HepG2 (cell line): Measurements from ENCODE around the gene FN1. TPM values are rescaled to one million over a fixed set of nuclear protein-coding genes. Genes with fewer than 3 reads are reported as not detected.

Experiments used
- ATAC-seq: fragments of 200-7000 bp; cut with Tn5 transposase; 3 replicates; pipeline ENCODE4 v1.9.1; 2020; ENCODE audit warnings: mild to moderate bottlenecking, moderate library complexity
- BruUV-seq: library from RNA; stranded (reverse); fragments of 400-500 nt; replicated peaks from 2 replicates; lab custom pipeline; 2021; lab: Mats Ljungman, UMichigan
- CTCF ChIA-PET: fragments of 300-600 bp; formaldehyde crosslinking; extraction: SDS; loops from one replicate; lab custom pipeline; 2021; ENCODE audit warnings: low total read pairs, inconsistent platforms, low intra/inter-chr PET ratio; lab: Yijun Ruan, JAX
- POLR2A ChIA-PET: fragments of 350-600 bp; sonication (Branson Sonifier 250); formaldehyde crosslinking; loops from one replicate; lab custom pipeline; 2020; ENCODE audit warnings: antibody characterized with exemption, inconsistent platforms; lab: Yijun Ruan, JAX
- DNase-seq: peaks from one replicate; pipeline ENCODE4 v3.0.0-alpha.2; 2015; ENCODE audit warnings: low spot score
- FAIRE-seq: peaks from 3 replicates; lab custom pipeline; 2011; peaks lifted over from hg19 to GRCh38; lab: Jason Lieb, UNC
- H2AFZ ChIP-seq: one replicate; pipeline ENCODE4 v1.6.1; 2011; ENCODE audit warnings: low read length, inconsistent platforms
- H3K27ac ChIP-seq: fragments of 300-600 bp; 3 replicates; pipeline ENCODE4 v1.8.0; 2011; ENCODE audit warnings: mixed run types, mild to moderate bottlenecking, mixed read lengths, low read length, inconsistent platforms; ENCODE audit not compliant: insufficient read depth; ENCODE audit errors: extremely low read length
- H3K27me3 ChIP-seq, 2 experiments: fragments of 200-600 bp in 1 of 2; 2 replicates in 1 of 2; 3 replicates in 1 of 2; pipeline versions ENCODE4 v1.6.0 to v1.8.0; 2011; ENCODE audit warnings: low read length in 2 of 2, mild to moderate bottlenecking in 2 of 2, moderate library complexity in 2 of 2, inconsistent platforms in 1 of 2; ENCODE audit not compliant: insufficient read depth in 2 of 2, control insufficient read depth in 1 of 2
- H3K36me3 ChIP-seq, 2 experiments: fragments of 200-600 bp in 1 of 2; replicated peaks in 1 of 2; 2 replicates in 1 of 2; 3 replicates in 1 of 2; pipeline versions ENCODE4 v1.5.1 to v1.8.0; 2011; ENCODE audit warnings: low read length in 2 of 2, inconsistent platforms in 1 of 2; ENCODE audit not compliant: insufficient read depth in 2 of 2, control insufficient read depth in 1 of 2
- H3K4me1 ChIP-seq: 2 replicates; pipeline ENCODE4 v1.5.1; 2012; ENCODE audit warnings: low read length, inconsistent platforms; ENCODE audit not compliant: insufficient read depth
- H3K4me2 ChIP-seq: 2 replicates; pipeline ENCODE4 v1.6.0; 2011; ENCODE audit warnings: low read depth, low read length, inconsistent platforms
- H3K4me3 ChIP-seq, 3 experiments: fragments of 200-600 bp in 1 of 3; sonication (generic), shearing (Covaris generic) in 1 of 3; replicated peaks in 1 of 3; 2 replicates each; pipeline ENCODE4 v1.5.1; 2011 to 2016; ENCODE audit warnings: low read length in 3 of 3, inconsistent platforms in 2 of 3, low read depth in 2 of 3, mild to moderate bottlenecking in 2 of 3, control low read depth in 1 of 3, mixed read lengths in 1 of 3; ENCODE audit not compliant: insufficient read depth in 1 of 3
- H3K79me2 ChIP-seq: one replicate; pipeline ENCODE4 v1.6.1; 2011; ENCODE audit warnings: low read length, inconsistent platforms; ENCODE audit not compliant: insufficient read depth
- H3K9ac ChIP-seq: 2 replicates; pipeline ENCODE4 v1.6.0; 2011; ENCODE audit warnings: mild to moderate bottlenecking, low read depth, low read length, inconsistent platforms; ENCODE audit not compliant: insufficient read depth
- H3K9me3 ChIP-seq: 2 replicates; pipeline ENCODE4 v1.5.1; 2012; ENCODE audit warnings: mild to moderate bottlenecking, low read length
- H4K20me1 ChIP-seq: 2 replicates; pipeline ENCODE4 v1.6.0; 2011; ENCODE audit warnings: inconsistent platforms, mild to moderate bottlenecking, low read length, moderate library complexity; ENCODE audit not compliant: insufficient read depth
- CENPX ChIP-seq: sonication (generic); formaldehyde crosslinking; IDR thresholded peaks from 2 replicates; pipeline ENCODE4 v1.9.0; 2021; ENCODE audit warnings: mild to moderate bottlenecking, missing genetic modification reagents, moderate library complexity
- FOXK2 ChIP-seq: fragments of 450-650 bp; IDR thresholded peaks from 2 replicates; pipeline ENCODE4 v1.6.1; 2016
- FOXM1 ChIP-seq: sonication (generic); formaldehyde crosslinking; IDR thresholded peaks from 2 replicates; pipeline ENCODE4 v1.5.0; 2020; ENCODE audit warnings: missing genetic modification reagents
- MAF1 ChIP-seq: sonication (generic); formaldehyde crosslinking; IDR thresholded peaks from 2 replicates; pipeline ENCODE4 v1.5.0; 2020; ENCODE audit warnings: missing genetic modification reagents, borderline replicate concordance
- MEF2D ChIP-seq: sonication (generic); formaldehyde crosslinking; IDR thresholded peaks from 2 replicates; pipeline ENCODE4 v1.5.1; 2020; ENCODE audit warnings: mild to moderate bottlenecking, missing genetic modification reagents
- NFIB ChIP-seq: sonication (generic); formaldehyde crosslinking; IDR thresholded peaks from 2 replicates; pipeline ENCODE4 v1.9.0; 2021; ENCODE audit warnings: missing genetic modification reagents, mild to moderate bottlenecking, borderline replicate concordance
- NR1H2 ChIP-seq: sonication (generic); formaldehyde crosslinking; IDR thresholded peaks from 2 replicates; pipeline ENCODE4 v1.8.1; 2022; ENCODE audit warnings: low read depth, missing genetic modification reagents, borderline replicate concordance
- PAX8 ChIP-seq: sonication (generic); formaldehyde crosslinking; IDR thresholded peaks from 2 replicates; pipeline ENCODE4 v1.8.0; 2022; ENCODE audit warnings: mild to moderate bottlenecking, missing genetic modification reagents, borderline replicate concordance
- POLR2A ChIP-seq, 2 experiments: IDR thresholded peaks; 2 replicates each; pipeline ENCODE4 v1.6.1; 2011; ENCODE audit warnings: low read depth in 2 of 2, low read length in 2 of 2, mild to moderate bottlenecking in 1 of 2, moderate library complexity in 1 of 2; ENCODE audit not compliant: insufficient read depth in 1 of 2
- POLR2G ChIP-seq: fragments of 200-400 bp; formaldehyde crosslinking; IDR thresholded peaks from 2 replicates; pipeline ENCODE4 v1.6.1; 2018; ENCODE audit warnings: mild to moderate bottlenecking, low read depth, low read length, moderate library complexity
- RAD21 ChIP-seq: fragments of 450-650 bp; formaldehyde crosslinking; IDR thresholded peaks from 2 replicates; pipeline ENCODE4 v1.5.0; 2020; ENCODE audit warnings: mild to moderate bottlenecking
- RBFOX2 ChIP-seq: fragments of 200-400 bp; formaldehyde crosslinking; IDR thresholded peaks from 2 replicates; pipeline ENCODE4 v1.6.1; 2017; ENCODE audit warnings: low read depth, mild to moderate bottlenecking, low read length
- RBM22 ChIP-seq: fragments of 200-400 bp; formaldehyde crosslinking; optimal IDR thresholded peaks from 2 replicates; pipeline ENCODE3; 2017; ENCODE audit warnings: mild to moderate bottlenecking, low read length, moderate library complexity
- XBP1 ChIP-seq: sonication (generic); formaldehyde crosslinking; IDR thresholded peaks from 2 replicates; pipeline ENCODE4 v1.5.0; 2020; ENCODE audit warnings: missing genetic modification reagents
- ZBTB7B ChIP-seq: sonication (generic); formaldehyde crosslinking; IDR thresholded peaks from 2 replicates; pipeline ENCODE4 v1.4.0; 2020; ENCODE audit warnings: missing genetic modification reagents
- ZFP41 ChIP-seq: sonication (generic); formaldehyde crosslinking; IDR thresholded peaks from 2 replicates; pipeline ENCODE4 v1.4.0; 2020; ENCODE audit warnings: mild to moderate bottlenecking, missing genetic modification reagents, borderline replicate concordance
- ZFP82 ChIP-seq: sonication (generic); formaldehyde crosslinking; IDR thresholded peaks from 2 replicates; pipeline ENCODE4 v1.5.1; 2020; ENCODE audit warnings: mild to moderate bottlenecking, missing genetic modification reagents, borderline replicate concordance
- ZNF12 ChIP-seq: sonication (generic); formaldehyde crosslinking; IDR thresholded peaks from 2 replicates; pipeline ENCODE4 v1.5.0; 2020; ENCODE audit warnings: missing genetic modification reagents
- ZNF337 ChIP-seq: sonication (generic); formaldehyde crosslinking; IDR thresholded peaks from 2 replicates; pipeline ENCODE4 v1.5.1; 2020; ENCODE audit warnings: missing genetic modification reagents, low read depth, mild to moderate bottlenecking, borderline replicate concordance
- ZNF460 ChIP-seq: sonication (generic); formaldehyde crosslinking; IDR thresholded peaks from 2 replicates; pipeline ENCODE4 v1.5.1; 2020; ENCODE audit warnings: missing genetic modification reagents, mild to moderate bottlenecking, borderline replicate concordance
- ZNF468 ChIP-seq: sonication (generic); formaldehyde crosslinking; IDR thresholded peaks from 2 replicates; pipeline ENCODE4 v1.8.0; 2022; ENCODE audit warnings: mild to moderate bottlenecking, moderate library complexity, missing genetic modification reagents
- ZNF713 ChIP-seq: sonication (generic); formaldehyde crosslinking; IDR thresholded peaks from 2 replicates; pipeline ENCODE4 v1.4.0; 2020; ENCODE audit warnings: mild to moderate bottlenecking, missing genetic modification reagents
- ZNF773 ChIP-seq: sonication (generic); formaldehyde crosslinking; IDR thresholded peaks from 2 replicates; pipeline ENCODE4 v1.4.0; 2020; ENCODE audit warnings: missing genetic modification reagents, borderline replicate concordance
- WGBS: methylation state at CpG from one replicate; pipeline ENCODE4 v1.1.6; 2017; ENCODE audit warnings: low lambda C conversion rate; 5-methylcytosine and 5-hydroxymethylcytosine counted together
- in situ Hi-C: cut with HindIII; loops from 2 replicates; pipeline ENCODE4 v1.10.0; 2017; ENCODE audit warnings: low pct_unique_long_range_greater_than_20kb; ENCODE audit not compliant: extremely low pct_ligation_motif_present
- intact Hi-C: fragments of 100-400 bp; cut with micrococcal nuclease; formaldehyde crosslinking; loops from one replicate; pipeline ENCODE4 v1.10.0; 2022; ENCODE audit not compliant: unreplicated experiment
- polyA plus RNA-seq, 8 experiments: library from polyadenylated mRNA; depleted of rRNA in 3 of 8; stranded (reverse) in 7 of 8; unstranded in 1 of 8; fragments of >200 nt; fragmentation: Illumina TruSeq in 4 of 8; extraction: Trizol in 4 of 8; gene quantifications; 2 replicates each; pipeline versions ENCODE4 v1.2.1 to v1.2.3, GENCODE V29; 2011 to 2016; ENCODE audit warnings: low read depth in 4 of 8, missing spikeins in 1 of 8, mixed read lengths in 1 of 8; ENCODE audit not compliant: insufficient read depth in 1 of 8
- total RNA-seq, 5 experiments: library from RNA; depleted of rRNA; stranded (reverse); fragments of >200 nt; fragmentation: Illumina TruSeq; extraction: Trizol; gene quantifications; 2 replicates each; pipeline ENCODE4 v1.2.3, GENCODE V29; 2016; ENCODE audit warnings: low read depth in 1 of 5
- TF ChIP-seq, protein P1 (sequence below): sonication (generic); formaldehyde crosslinking; IDR thresholded peaks from 2 replicates; pipeline ENCODE4 v1.5.1; 2020; ENCODE audit warnings: missing genetic modification reagents, mild to moderate bottlenecking, borderline replicate concordance
- TF ChIP-seq, protein P2 (sequence below): sonication (generic); formaldehyde crosslinking; IDR thresholded peaks from 2 replicates; pipeline ENCODE4 v1.4.0; 2020; ENCODE audit warnings: missing genetic modification reagents
- TF ChIP-seq, protein P3 (sequence below): sonication (generic); formaldehyde crosslinking; IDR thresholded peaks from 2 replicates; pipeline ENCODE4 v1.5.0; 2020; ENCODE audit warnings: missing genetic modification reagents, mild to moderate bottlenecking, borderline replicate concordance

Gene FN1
- total and polyA plus RNA-seq, 2 of the 13 experiments (the other 11 are each of a cell fraction or from before 2014, with no cell fraction given), result 1,847 to 6,471 TPM

DNA sequence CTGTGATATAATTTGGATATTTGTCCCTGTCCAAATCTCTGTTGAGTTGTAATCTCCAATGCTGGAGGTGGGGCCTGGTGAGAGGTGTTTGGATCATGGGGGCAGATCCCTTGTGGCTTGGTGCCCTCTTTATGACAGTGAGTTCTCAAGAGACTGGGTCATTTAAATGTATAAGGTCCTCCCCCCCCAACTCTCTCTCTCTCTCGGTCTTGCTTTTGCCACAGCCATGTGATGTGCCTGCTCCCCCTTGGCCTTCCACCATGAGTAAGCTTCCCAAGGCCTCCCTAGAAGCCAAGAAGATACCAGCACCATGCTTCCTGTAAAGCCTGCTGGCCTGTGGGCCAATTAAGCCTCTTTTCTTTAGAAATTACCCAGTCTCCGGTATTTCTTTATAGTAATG, 58.6 kb downstream of the FN1 start:
- Histone ChIP-seq H3K36me3 (peaks cover 49 to 97% of the 10 kb centered on the region in 2 experiments), H3K79me2 (no peaks in the 10 kb centered on the region), H3K9ac (no peak overlapping the region), H3K4me1 (no peaks in the 10 kb centered on the region), H4K20me1 (peaks cover 9% of the 10 kb centered on the region), H3K4me2 (no peak overlapping the region), H3K4me3 (no peak overlapping the region), H3K27ac (no peak overlapping the region), H3K9me3 (no peaks in the 10 kb centered on the region), H2AFZ (no peak overlapping the region), H3K27me3 (no peaks in the 10 kb centered on the region)
- no peak for FAIRE-seq
- CTCF ChIA-PET, result no interaction called here
- WGBS, result 86% methylated on average over 2 of the region's 2 CpGs
- intact Hi-C loops (no loop called here), in situ Hi-C loops (no loop called here)
- no TSS peak for BruUV-seq
- ATAC-seq, result peak; percentile 2; the same call in 2 of the 3 replicates
- no peak for DNase-seq
- POLR2A ChIA-PET, result interaction anchor here (0.6 kb wide), 1 partner anchor 12 kb away, joined by 6 read pairs; no protein-coding TSS in a partner anchor
- TF ChIP-seq, protein P1, sequence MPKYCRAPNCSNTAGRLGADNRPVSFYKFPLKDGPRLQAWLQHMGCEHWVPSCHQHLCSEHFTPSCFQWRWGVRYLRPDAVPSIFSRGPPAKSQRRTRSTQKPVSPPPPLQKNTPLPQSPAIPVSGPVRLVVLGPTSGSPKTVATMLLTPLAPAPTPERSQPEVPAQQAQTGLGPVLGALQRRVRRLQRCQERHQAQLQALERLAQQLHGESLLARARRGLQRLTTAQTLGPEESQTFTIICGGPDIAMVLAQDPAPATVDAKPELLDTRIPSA (CRISPR knock-in tag), result no peak
- TF ChIP-seq ZBTB7B (CRISPR knock-in tag) (no peak), ZNF12 (no peak), FOXM1 (no peak), RBM22 (peak; percentile 98), ZNF773 (CRISPR knock-in tag) (no peak), ZNF460 (no peak), ZFP82 (no peak), ZFP41 (CRISPR knock-in tag) (no peak), CENPX (CRISPR knock-in tag) (no peak), ZNF468 (CRISPR knock-in tag) (no peak), ZNF337 (CRISPR knock-in tag) (no peak), NR1H2 (CRISPR knock-in tag) (no peak), MAF1 (no peak), XBP1 (CRISPR knock-in tag) (no peak), MEF2D (no peak), RBFOX2 (0 out of 2 replicates have a peak, but pooled peaks have one; percentile 8), PAX8 (CRISPR knock-in tag) (no peak), POLR2A (IDR thresholded peaks at IDR 0.05; ENCODE audit: insufficient read depth in 1 of 2, low read depth in 2 of 2, low read length in 2 of 2) (peak in 1 of 2 experiments; percentile 42; a peak in 1 of 4 replicates), NFIB (no peak), FOXK2 (no peak), POLR2G (peak; percentile 60), ZNF713 (CRISPR knock-in tag) (no peak), RAD21 (CRISPR knock-in tag) (0 out of 2 replicates have a peak, but pooled peaks have one; percentile 27)
- TF ChIP-seq, protein P2, sequence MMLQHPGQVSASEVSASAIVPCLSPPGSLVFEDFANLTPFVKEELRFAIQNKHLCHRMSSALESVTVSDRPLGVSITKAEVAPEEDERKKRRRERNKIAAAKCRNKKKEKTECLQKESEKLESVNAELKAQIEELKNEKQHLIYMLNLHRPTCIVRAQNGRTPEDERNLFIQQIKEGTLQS (CRISPR knock-in tag), result no peak
- TF ChIP-seq, protein P3, sequence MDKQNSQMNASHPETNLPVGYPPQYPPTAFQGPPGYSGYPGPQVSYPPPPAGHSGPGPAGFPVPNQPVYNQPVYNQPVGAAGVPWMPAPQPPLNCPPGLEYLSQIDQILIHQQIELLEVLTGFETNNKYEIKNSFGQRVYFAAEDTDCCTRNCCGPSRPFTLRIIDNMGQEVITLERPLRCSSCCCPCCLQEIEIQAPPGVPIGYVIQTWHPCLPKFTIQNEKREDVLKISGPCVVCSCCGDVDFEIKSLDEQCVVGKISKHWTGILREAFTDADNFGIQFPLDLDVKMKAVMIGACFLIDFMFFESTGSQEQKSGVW, result no peak
